C4-2B (cell line): ENCODE results near the gene SLC30A2.

Source experiments
- CTCF ChIP-seq: fragments of 450-650 bp; conservative IDR thresholded peaks from 2 replicates; pipeline ENCODE4 v1.5.1; 2017; ENCODE audit warnings: mild to moderate bottlenecking
- ZFX ChIP-seq: fragments of 450-650 bp; IDR thresholded peaks from 2 replicates; pipeline ENCODE4 v1.6.1; 2017

GRCh38 chr1:26070963-26071342 lies 25.0 kb upstream of the SLC30A2 start:
- TF ChIP-seq CTCF (no peak), ZFX (no peak)
